Loucy (cell line): ENCODE measurements around the gene PLK2.

Experiments
- H2AFZ ChIP-seq: fragments of 200-600 bp; sonication (generic); 2 replicates; pipeline ENCODE4 v1.6.0; 2016; ENCODE audit warnings: antibody characterized with exemption, mild to moderate bottlenecking, low read length, moderate library complexity
- H3F3A ChIP-seq: fragments of 200-600 bp; 2 replicates; pipeline ENCODE4 v1.6.0; 2016; ENCODE audit warnings: antibody characterized with exemption, low read depth, mild to moderate bottlenecking
- H3K27me3 ChIP-seq: fragments of 200-600 bp; sonication (generic); 2 replicates; pipeline ENCODE4 v1.6.1; 2014; ENCODE audit warnings: low read length, mild to moderate bottlenecking; ENCODE audit not compliant: insufficient read depth, poor library complexity, severe bottlenecking
- H3K36me3 ChIP-seq: fragments of 200-600 bp; sonication (generic); 2 replicates; pipeline ENCODE4 v1.6.1; 2016; ENCODE audit warnings: low read length; ENCODE audit not compliant: insufficient read depth
- H3K4me1 ChIP-seq: fragments of 200-600 bp; sonication (generic); 2 replicates; pipeline ENCODE4 v1.5.1; 2014; ENCODE audit warnings: low read length, mild to moderate bottlenecking; ENCODE audit not compliant: insufficient read depth, poor library complexity, severe bottlenecking
- H3K4me2 ChIP-seq: fragments of 200-600 bp; sonication (generic); 2 replicates; pipeline ENCODE4 v1.6.0; 2014; ENCODE audit warnings: antibody characterized with exemption, low read length, low read depth, mild to moderate bottlenecking; ENCODE audit not compliant: poor library complexity, severe bottlenecking
- H3K4me3 ChIP-seq: fragments of 200-600 bp; sonication (generic); 2 replicates; pipeline ENCODE4 v1.5.1; 2014; ENCODE audit warnings: low read length, mild to moderate bottlenecking, mixed read lengths; ENCODE audit not compliant: poor library complexity, severe bottlenecking
- H3K79me2 ChIP-seq: fragments of 200-600 bp; sonication (generic); 2 replicates; pipeline ENCODE4 v1.6.1; 2014; ENCODE audit warnings: low read length; ENCODE audit not compliant: insufficient read depth
- H3K9ac ChIP-seq: fragments of 200-600 bp; sonication (generic); 2 replicates; pipeline ENCODE4 v1.6.0; 2014; ENCODE audit warnings: mild to moderate bottlenecking, low read depth, low read length, moderate library complexity; ENCODE audit not compliant: poor library complexity, severe bottlenecking
- H3K9me2 ChIP-seq: fragments of 200-600 bp; sonication (generic); replicated peaks from 2 replicates; pipeline ENCODE4 v1.6.1; 2016; ENCODE audit warnings: low read depth, low read length, mixed read lengths
- H3K9me3 ChIP-seq: fragments of 200-600 bp; sonication (generic); 2 replicates; pipeline ENCODE4 v1.6.1; 2014; ENCODE audit warnings: mild to moderate bottlenecking, antibody characterized with exemption, low read length, low read depth; ENCODE audit not compliant: insufficient read depth
- H4K20me1 ChIP-seq: fragments of 200-600 bp; sonication (generic); 2 replicates; pipeline ENCODE4 v1.6.0; 2014; ENCODE audit warnings: antibody characterized with exemption, low read length, mild to moderate bottlenecking; ENCODE audit not compliant: insufficient read depth, poor library complexity, severe bottlenecking
- EZH2phosphoT487 ChIP-seq: fragments of 200-600 bp; IDR thresholded peaks from 2 replicates; pipeline ENCODE4 v1.6.1; 2018; ENCODE audit warnings: antibody characterized with exemption, mild to moderate bottlenecking, moderate library complexity, borderline replicate concordance
- TF ChIP-seq, protein P1 (sequence below): fragments of 200-600 bp; sonication (generic); conservative IDR thresholded peaks from 2 replicates; pipeline ENCODE4 v1.5.1; 2014; ENCODE audit warnings: mild to moderate bottlenecking, antibody characterized with exemption, low read length

The PLK2 gene

DNA sequence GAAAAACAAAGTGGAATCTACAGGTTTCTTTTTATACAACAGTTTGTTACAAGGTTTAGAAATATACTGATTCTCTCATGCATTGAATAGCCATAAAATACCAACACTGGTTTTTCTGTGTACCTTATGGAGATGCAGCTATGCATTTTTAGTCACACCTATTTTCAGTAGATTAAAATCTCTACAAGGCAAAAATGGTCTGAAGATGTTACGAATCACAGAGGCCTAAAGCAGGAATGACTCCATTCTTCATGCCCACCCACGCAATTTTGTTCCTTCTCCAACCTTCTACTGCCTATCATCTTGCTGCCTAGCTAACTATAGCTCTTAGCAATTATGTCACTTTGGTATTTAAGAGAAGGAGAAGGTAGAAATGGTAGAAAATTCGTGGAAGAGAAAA is 9.9 kb downstream of the PLK2 start:
- no peak overlapping the region for H3K4me3 ChIP-seq
- H3K4me1 ChIP-seq, result no peaks in the 10 kb centered on the region
- no peak overlapping the region for H2AFZ ChIP-seq
- no peak overlapping the region for H3K9ac ChIP-seq
- H3K36me3 ChIP-seq, result no peaks in the 10 kb centered on the region
- no peaks in the 10 kb centered on the region for H3K9me3 ChIP-seq
- H3K9me2 ChIP-seq, result no peaks in the 10 kb centered on the region
- no peaks in the 10 kb centered on the region for H3K27me3 ChIP-seq
- H3F3A ChIP-seq, result no peaks in the 10 kb centered on the region
- H3K4me2 ChIP-seq, result no peak overlapping the region
- no peak for TF ChIP-seq EZH2phosphoT487
- TF ChIP-seq, protein P1, sequence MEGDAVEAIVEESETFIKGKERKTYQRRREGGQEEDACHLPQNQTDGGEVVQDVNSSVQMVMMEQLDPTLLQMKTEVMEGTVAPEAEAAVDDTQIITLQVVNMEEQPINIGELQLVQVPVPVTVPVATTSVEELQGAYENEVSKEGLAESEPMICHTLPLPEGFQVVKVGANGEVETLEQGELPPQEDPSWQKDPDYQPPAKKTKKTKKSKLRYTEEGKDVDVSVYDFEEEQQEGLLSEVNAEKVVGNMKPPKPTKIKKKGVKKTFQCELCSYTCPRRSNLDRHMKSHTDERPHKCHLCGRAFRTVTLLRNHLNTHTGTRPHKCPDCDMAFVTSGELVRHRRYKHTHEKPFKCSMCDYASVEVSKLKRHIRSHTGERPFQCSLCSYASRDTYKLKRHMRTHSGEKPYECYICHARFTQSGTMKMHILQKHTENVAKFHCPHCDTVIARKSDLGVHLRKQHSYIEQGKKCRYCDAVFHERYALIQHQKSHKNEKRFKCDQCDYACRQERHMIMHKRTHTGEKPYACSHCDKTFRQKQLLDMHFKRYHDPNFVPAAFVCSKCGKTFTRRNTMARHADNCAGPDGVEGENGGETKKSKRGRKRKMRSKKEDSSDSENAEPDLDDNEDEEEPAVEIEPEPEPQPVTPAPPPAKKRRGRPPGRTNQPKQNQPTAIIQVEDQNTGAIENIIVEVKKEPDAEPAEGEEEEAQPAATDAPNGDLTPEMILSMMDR, result no peak
- no peaks in the 10 kb centered on the region for H3K79me2 ChIP-seq
- no peaks in the 10 kb centered on the region for H4K20me1 ChIP-seq

DNA sequence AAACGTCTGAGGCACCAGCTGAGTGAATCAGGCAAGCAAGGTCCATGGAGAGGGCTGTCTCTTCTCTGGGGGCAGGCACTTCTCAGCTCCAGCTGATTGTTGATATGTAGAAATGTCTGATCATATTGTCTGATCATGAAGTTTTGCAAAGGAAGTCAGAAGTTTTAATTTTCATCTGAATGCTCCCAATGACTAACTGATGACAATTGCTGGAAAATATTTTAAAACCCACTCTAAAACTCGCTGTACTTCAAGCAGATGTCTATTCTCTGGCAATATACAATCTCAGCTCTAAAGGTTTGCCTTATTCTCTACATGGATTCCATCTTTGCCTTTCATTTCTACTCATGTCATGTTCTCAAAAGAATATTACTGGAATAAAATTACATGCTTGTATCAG is 12.7 kb downstream of the PLK2 start:
- H3K4me3 ChIP-seq, result no peak overlapping the region
- no peaks in the 10 kb centered on the region for H3K27me3 ChIP-seq
- no peaks in the 10 kb centered on the region for H4K20me1 ChIP-seq
- no peak overlapping the region for H3K9ac ChIP-seq
- H3K4me1 ChIP-seq, result no peaks in the 10 kb centered on the region
- no peak overlapping the region for H2AFZ ChIP-seq
- TF ChIP-seq, protein P1, result no peak
- TF ChIP-seq EZH2phosphoT487, result no peak
- H3K9me3 ChIP-seq, result no peaks in the 10 kb centered on the region
- H3K36me3 ChIP-seq, result no peaks in the 10 kb centered on the region
- no peak overlapping the region for H3K4me2 ChIP-seq
- H3K79me2 ChIP-seq, result no peaks in the 10 kb centered on the region
- no peaks in the 10 kb centered on the region for H3K9me2 ChIP-seq
- H3F3A ChIP-seq, result no peaks in the 10 kb centered on the region

DNA sequence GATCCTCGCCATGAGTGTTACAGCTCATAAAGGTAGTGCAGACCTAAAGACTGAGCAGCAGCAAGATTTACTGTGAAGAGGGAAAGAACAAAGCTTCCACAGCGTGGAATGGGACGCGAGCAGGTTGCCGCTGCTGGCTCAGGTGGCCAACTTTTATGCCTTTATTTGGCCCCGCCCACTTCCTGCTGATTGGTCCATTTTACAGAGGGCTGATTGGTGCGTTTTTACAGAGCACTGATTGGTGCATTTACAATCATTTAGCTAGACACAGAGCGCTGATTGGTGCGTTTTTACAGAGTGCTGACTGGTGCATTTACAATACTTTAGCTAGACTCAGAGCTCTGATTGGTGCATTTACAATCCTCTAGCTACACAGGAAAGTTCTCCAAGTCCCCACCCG is 13.9 kb downstream of the PLK2 start:
- Histone ChIP-seq H3K9me3 (no peaks in the 10 kb centered on the region), H3K9me2 (no peaks in the 10 kb centered on the region), H4K20me1 (no peaks in the 10 kb centered on the region), H3K9ac (no peak overlapping the region), H3K4me2 (no peak overlapping the region), H3K27me3 (no peaks in the 10 kb centered on the region), H3K4me3 (no peak overlapping the region), H3K36me3 (no peaks in the 10 kb centered on the region), H3K4me1 (no peaks in the 10 kb centered on the region), H2AFZ (no peak overlapping the region), H3K79me2 (no peaks in the 10 kb centered on the region), H3F3A (no peaks in the 10 kb centered on the region)
- TF ChIP-seq EZH2phosphoT487, result no peak
- TF ChIP-seq, protein P1, result no peak
